Measurements from ENCODE around the gene ITGAX.
A peak's percentile ranks its signal among the peaks of the same experiment; 100 is the strongest.

Gene ITGAX

GRCh38 chr16:31402687-31403086, 47.7 kb downstream of the ITGAX start:
- Histone ChIP-seq H3K9ac (ENCODE audit: low read depth, low read length, poor library complexity, severe bottlenecking) (peak overlapping the region; percentile 31), H3K79me2 (ENCODE audit: insufficient read depth, low read length) (peaks cover 26% of the 10 kb centered on the region; the same call in 1 of the 2 replicates), H3K4me3 (ENCODE audit: low read length, poor library complexity, severe bottlenecking) (peak overlapping the region; percentile 8), H3K36me3 (ENCODE audit: insufficient read depth, low read length) (no peaks in the 10 kb centered on the region), H3K4me2 (ENCODE audit: low read depth, low read length, poor library complexity, severe bottlenecking) (peak overlapping the region; percentile 75), H3K4me1 (ENCODE audit: insufficient read depth, low read length, poor library complexity, severe bottlenecking) (peaks cover 62% of the 10 kb centered on the region), H2AFZ (ENCODE audit: low read length) (no peak overlapping the region), H3F3A (ENCODE audit: low read depth) (peaks cover 11% of the 10 kb centered on the region), H3K27me3 (ENCODE audit: insufficient read depth, low read length, poor library complexity, severe bottlenecking) (no peaks in the 10 kb centered on the region), H4K20me1 (ENCODE audit: insufficient read depth, low read length, poor library complexity, severe bottlenecking) (no peaks in the 10 kb centered on the region), H3K9me2 (replicated peaks; ENCODE audit: low read depth, low read length) (no peaks in the 10 kb centered on the region), H3K9me3 (ENCODE audit: insufficient read depth, low read depth, low read length) (no peaks in the 10 kb centered on the region)
- TF ChIP-seq, protein P1, sequence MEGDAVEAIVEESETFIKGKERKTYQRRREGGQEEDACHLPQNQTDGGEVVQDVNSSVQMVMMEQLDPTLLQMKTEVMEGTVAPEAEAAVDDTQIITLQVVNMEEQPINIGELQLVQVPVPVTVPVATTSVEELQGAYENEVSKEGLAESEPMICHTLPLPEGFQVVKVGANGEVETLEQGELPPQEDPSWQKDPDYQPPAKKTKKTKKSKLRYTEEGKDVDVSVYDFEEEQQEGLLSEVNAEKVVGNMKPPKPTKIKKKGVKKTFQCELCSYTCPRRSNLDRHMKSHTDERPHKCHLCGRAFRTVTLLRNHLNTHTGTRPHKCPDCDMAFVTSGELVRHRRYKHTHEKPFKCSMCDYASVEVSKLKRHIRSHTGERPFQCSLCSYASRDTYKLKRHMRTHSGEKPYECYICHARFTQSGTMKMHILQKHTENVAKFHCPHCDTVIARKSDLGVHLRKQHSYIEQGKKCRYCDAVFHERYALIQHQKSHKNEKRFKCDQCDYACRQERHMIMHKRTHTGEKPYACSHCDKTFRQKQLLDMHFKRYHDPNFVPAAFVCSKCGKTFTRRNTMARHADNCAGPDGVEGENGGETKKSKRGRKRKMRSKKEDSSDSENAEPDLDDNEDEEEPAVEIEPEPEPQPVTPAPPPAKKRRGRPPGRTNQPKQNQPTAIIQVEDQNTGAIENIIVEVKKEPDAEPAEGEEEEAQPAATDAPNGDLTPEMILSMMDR (conservative IDR thresholded peaks at IDR 0.05; ENCODE audit: low read length), result no peak
- no peak for TF ChIP-seq EZH2phosphoT487 (IDR thresholded peaks at IDR 0.05; ENCODE audit: borderline replicate concordance)

GRCh38 chr16:31403590-31404352, 48.8 kb downstream of the ITGAX start:
- no peak overlapping the region for H3K4me3 ChIP-seq (ENCODE audit: low read length, poor library complexity, severe bottlenecking)

GRCh38 chr16:31404353-31405064, 49.5 kb downstream of the ITGAX start:
- Histone ChIP-seq H3K4me3 (ENCODE audit: low read length, poor library complexity, severe bottlenecking) (no peak overlapping the region), H3K4me2 (ENCODE audit: low read depth, low read length, poor library complexity, severe bottlenecking) (peak overlapping the region; percentile 0)

More at GRCh38 chr16:31403590-31404352, 48.8 kb downstream of the ITGAX start:
- no peaks in the 10 kb centered on the region for H3K27me3 ChIP-seq (ENCODE audit: insufficient read depth, low read length, poor library complexity, severe bottlenecking)
- H3K9me2 ChIP-seq (replicated peaks; ENCODE audit: low read depth, low read length), result no peaks in the 10 kb centered on the region
- H4K20me1 ChIP-seq (ENCODE audit: insufficient read depth, low read length, poor library complexity, severe bottlenecking), result no peaks in the 10 kb centered on the region
- H3K9me3 ChIP-seq (ENCODE audit: insufficient read depth, low read depth, low read length), result no peaks in the 10 kb centered on the region
- H2AFZ ChIP-seq (ENCODE audit: low read length), result no peak overlapping the region
- peaks cover 53% of the 10 kb centered on the region for H3K4me1 ChIP-seq (ENCODE audit: insufficient read depth, low read length, poor library complexity, severe bottlenecking)
- no peak for TF ChIP-seq EZH2phosphoT487 (IDR thresholded peaks at IDR 0.05; ENCODE audit: borderline replicate concordance)
- TF ChIP-seq, protein P1 (conservative IDR thresholded peaks at IDR 0.05; ENCODE audit: low read length), result no peak
- H3K9ac ChIP-seq (ENCODE audit: low read depth, low read length, poor library complexity, severe bottlenecking), result no peak overlapping the region
- peaks cover 17% of the 10 kb centered on the region; the same call in 1 of the 2 replicates for H3K79me2 ChIP-seq (ENCODE audit: insufficient read depth, low read length)
- peak overlapping the region; percentile 75 for H3K4me2 ChIP-seq (ENCODE audit: low read depth, low read length, poor library complexity, severe bottlenecking)
- peaks cover 11% of the 10 kb centered on the region for H3F3A ChIP-seq (ENCODE audit: low read depth)
- no peaks in the 10 kb centered on the region for H3K36me3 ChIP-seq (ENCODE audit: insufficient read depth, low read length)

More at GRCh38 chr16:31404353-31405064, 49.5 kb downstream of the ITGAX start:
- Histone ChIP-seq H3K4me1 (ENCODE audit: insufficient read depth, low read length, poor library complexity, severe bottlenecking) (peaks cover 46% of the 10 kb centered on the region), H2AFZ (ENCODE audit: low read length) (no peak overlapping the region), H3F3A (ENCODE audit: low read depth) (peaks cover 10% of the 10 kb centered on the region), H4K20me1 (ENCODE audit: insufficient read depth, low read length, poor library complexity, severe bottlenecking) (no peaks in the 10 kb centered on the region), H3K36me3 (ENCODE audit: insufficient read depth, low read length) (no peaks in the 10 kb centered on the region), H3K9ac (ENCODE audit: low read depth, low read length, poor library complexity, severe bottlenecking) (no peak overlapping the region), H3K9me2 (replicated peaks; ENCODE audit: low read depth, low read length) (no peaks in the 10 kb centered on the region), H3K27me3 (ENCODE audit: insufficient read depth, low read length, poor library complexity, severe bottlenecking) (no peaks in the 10 kb centered on the region), H3K9me3 (ENCODE audit: insufficient read depth, low read depth, low read length) (no peaks in the 10 kb centered on the region), H3K79me2 (ENCODE audit: insufficient read depth, low read length) (peaks cover 16% of the 10 kb centered on the region; the same call in 1 of the 2 replicates)
- TF ChIP-seq, protein P1 (conservative IDR thresholded peaks at IDR 0.05; ENCODE audit: low read length), result no peak
- no peak for TF ChIP-seq EZH2phosphoT487 (IDR thresholded peaks at IDR 0.05; ENCODE audit: borderline replicate concordance)
